GM10847 (cell line): ENCODE data around the gene ESR2.

Experiments
- POLR2A ChIP-seq: IDR thresholded peaks from 2 replicates; pipeline ENCODE4 v1.6.1; 2011; ENCODE audit not compliant: insufficient read length; ENCODE audit errors: extremely low read depth

Gene ESR2

GRCh38 chr14:64215274-64215673, 78.9 kb downstream of the ESR2 start:
- no peak for TF ChIP-seq POLR2A

- no peak for TF ChIP-seq POLR2A
Observed at GRCh38 chr14:64213853-64214570, 80.2 kb downstream of the ESR2 start.

GRCh38 chr14:64213086-64213485, 81.1 kb downstream of the ESR2 start:
- no peak for TF ChIP-seq POLR2A

GRCh38 chr14:64212666-64213065, 81.5 kb downstream of the ESR2 start:
- no peak for TF ChIP-seq POLR2A

- TF ChIP-seq POLR2A = no peak
Observed at GRCh38 chr14:64210216-64210615, 84.0 kb downstream of the ESR2 start.

- no peak for TF ChIP-seq POLR2A
Observed at GRCh38 chr14:64209444-64210131, 84.6 kb downstream of the ESR2 start.

GRCh38 chr14:64208981-64209380, 85.2 kb downstream of the ESR2 start:
- no peak for TF ChIP-seq POLR2A

- TF ChIP-seq POLR2A = no peak
Observed at GRCh38 chr14:64208261-64208660, 85.9 kb downstream of the ESR2 start.

- no peak for TF ChIP-seq POLR2A
Observed at GRCh38 chr14:64203366-64204006, 90.7 kb downstream of the ESR2 start.

GRCh38 chr14:64202716-64203115, 91.5 kb downstream of the ESR2 start:
- no peak for TF ChIP-seq POLR2A

GRCh38 chr14:64201921-64202545, 92.1 kb downstream of the ESR2 start:
- TF ChIP-seq POLR2A = no peak

GRCh38 chr14:64201296-64201695, 92.9 kb downstream of the ESR2 start:
- TF ChIP-seq POLR2A = no peak

GRCh38 chr14:64200170-64200569, 94.0 kb downstream of the ESR2 start:
- no peak for TF ChIP-seq POLR2A

- no peak for TF ChIP-seq POLR2A
Observed at GRCh38 chr14:64198486-64198885, 95.7 kb downstream of the ESR2 start.

GRCh38 chr14:64197996-64198395, 96.2 kb downstream of the ESR2 start:
- TF ChIP-seq POLR2A = no peak

- no peak for TF ChIP-seq POLR2A
Observed at GRCh38 chr14:64196814-64197411, 97.3 kb downstream of the ESR2 start.

GRCh38 chr14:64196056-64196455, 98.1 kb downstream of the ESR2 start:
- no peak for TF ChIP-seq POLR2A
